Middle frontal gyrus (tissue), 1 donor: Measurements from ENCODE around the gene USP33.
A peak's percentile ranks its signal among the peaks of the same experiment; 100 is the strongest.
"Not testable (repeated sequence)": the region's sequence is repeated elsewhere in the genome, so short reads cannot be mapped to it uniquely, and the experiment has no call there.

Experiments
- DNase-seq: peaks from one replicate; pipeline ENCODE4 v3.0.0-alpha.2; 2015; ENCODE audit warnings: low spot score; ENCODE audit errors: extremely low spot score

USP33 gene

DNA sequence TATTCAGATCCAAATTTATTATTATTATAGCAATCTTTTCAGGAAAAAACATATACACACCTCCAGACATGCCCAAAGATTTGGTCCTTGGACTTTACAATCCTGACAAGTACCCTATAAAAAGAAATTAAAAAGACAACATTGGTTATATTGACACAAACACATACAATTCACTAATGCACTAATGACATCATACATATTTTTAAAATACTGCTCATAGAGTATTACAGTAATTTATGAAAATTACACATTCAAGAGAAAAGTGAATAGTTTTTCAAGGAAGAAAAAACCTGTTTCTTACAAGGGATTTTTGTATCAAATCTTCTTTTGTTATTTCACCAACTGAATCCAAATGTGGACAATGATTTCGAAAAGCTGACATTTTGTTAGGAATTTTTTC is 18.3 kb downstream of the USP33 start:
- DNase-seq, result no peak

DNA sequence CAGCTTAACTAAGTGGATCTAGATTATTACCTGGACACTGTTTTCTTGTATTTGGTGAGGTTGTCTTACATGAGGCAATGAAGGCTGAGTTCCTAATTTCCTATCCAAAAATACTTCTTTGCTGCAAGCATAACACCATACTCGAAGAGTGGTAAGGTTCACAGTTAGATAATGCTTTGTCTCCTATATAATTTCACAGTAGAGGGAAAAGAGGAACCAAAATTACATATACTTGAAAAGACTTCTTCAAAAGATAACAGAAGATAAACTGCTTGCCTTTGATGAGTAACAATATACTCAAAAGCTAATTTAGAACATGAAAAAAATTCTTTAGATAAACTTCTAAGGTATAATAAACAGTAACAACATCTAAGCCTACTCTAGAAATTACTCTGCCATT is 20.4 kb downstream of the USP33 start:
- no peak for DNase-seq

DNA sequence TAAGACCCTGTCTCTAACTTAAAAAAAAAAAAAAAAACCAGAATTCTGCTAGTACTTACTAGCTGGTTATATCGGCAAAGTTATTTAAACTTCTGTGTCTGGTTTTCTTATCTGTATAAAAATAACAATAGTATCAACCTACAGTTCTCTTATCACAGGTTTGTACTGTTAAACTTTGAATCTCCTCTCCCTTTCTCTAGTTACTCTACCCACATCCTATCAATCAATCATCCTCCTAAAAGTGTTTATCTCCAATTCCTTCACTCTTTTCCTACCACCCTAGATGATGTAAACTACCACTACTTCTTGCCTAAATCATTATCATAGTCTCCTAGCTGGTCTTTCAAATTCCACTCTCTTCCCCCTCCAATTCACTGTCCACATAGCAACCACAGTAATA is 27.6 kb downstream of the USP33 start:
- DNase-seq, result no peak

DNA sequence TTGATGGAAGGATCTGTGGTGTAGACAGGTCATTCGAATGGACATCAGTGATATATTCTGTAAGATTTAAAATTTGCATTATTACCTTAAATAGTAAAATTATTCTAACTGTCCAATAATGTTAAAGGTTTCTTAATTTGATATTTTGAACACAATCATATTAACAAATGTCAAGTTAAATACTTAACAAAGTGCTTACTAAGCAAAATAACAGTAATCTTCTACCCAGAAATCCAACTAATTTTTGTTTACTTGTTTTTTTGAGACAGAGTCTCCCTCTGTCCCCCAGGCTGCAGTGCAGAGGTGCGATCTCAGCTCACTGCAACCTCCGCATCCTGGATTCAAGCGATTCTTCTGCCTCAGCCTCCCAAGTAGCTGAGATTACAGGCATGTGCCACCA is 33.9 kb downstream of the USP33 start:
- DNase-seq, result no peak

DNA sequence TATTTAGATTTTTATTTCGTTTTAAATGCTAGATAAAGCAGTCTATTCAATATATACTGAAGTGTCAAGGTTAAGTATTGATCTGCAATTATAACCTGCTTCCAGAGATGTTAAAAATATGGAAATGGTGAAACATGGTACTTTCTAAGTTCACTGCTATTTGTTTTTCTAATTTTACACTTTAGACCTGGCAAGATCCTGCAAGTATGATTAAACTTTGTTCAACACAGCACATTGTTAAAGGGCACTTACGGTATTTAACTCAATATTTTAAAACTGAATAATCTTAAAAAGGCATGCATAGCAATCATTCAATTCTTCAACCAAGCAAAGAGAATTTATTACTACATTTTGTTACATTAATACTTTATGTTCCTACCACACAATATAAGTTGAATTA is 41.5 kb downstream of the USP33 start:
- DNase-seq, result no peak

DNA sequence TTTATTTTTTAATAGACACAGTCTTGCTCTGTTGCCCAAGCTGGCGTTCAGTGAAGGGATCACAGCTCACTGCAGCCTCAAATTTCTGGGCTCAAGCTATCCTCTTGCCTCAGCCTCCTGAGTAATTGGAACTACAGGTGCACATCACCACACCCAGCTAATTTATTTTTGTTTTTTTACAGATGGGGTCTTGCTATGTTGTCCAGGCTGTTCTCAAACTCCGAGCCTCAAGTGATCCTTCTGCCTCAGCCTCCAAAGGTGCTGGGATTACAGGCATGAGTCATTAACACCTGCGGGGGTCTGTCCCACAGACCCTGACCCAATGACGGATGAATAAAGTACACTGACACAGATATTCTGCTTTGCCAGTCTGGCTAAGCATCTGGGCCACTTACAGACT is 43.6 kb downstream of the USP33 start:
- DNase-seq, result no peak

DNA sequence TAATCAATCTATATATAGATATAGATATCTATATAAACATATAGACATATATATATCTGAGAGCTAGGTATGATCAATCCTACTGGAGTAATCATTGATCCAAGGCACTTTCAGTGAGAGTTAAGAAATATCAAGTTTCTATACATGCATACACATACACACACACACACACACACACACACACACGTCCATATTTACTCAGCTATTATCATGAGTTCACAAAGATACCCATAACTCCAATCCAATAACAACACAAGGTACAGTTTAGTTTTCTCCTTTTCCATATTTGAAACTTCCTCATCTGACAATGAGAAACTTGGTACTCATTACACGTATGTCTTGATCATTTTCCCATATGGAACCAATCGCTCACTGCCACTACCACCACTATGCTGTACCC is 49.9 kb downstream of the USP33 start:
- no peak for DNase-seq

DNA sequence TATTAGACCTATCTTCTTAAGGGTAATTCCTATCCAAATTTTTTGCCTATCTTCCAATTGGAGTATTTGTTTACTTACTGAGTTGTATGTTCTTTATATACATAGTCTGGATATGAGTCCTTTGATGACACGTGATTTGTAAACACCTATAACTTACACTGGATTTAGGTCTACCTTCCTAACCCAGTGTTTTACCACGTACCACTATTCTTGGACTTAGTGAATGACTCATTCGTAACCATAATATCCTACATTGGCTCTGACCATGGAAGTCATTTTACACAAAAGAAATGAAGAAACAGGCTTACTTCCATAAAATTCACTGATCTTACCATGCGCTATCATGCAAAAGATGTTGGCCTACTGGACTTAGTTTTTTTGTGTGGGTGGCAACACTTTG is 53.3 kb downstream of the USP33 start:
- no peak for DNase-seq

DNA sequence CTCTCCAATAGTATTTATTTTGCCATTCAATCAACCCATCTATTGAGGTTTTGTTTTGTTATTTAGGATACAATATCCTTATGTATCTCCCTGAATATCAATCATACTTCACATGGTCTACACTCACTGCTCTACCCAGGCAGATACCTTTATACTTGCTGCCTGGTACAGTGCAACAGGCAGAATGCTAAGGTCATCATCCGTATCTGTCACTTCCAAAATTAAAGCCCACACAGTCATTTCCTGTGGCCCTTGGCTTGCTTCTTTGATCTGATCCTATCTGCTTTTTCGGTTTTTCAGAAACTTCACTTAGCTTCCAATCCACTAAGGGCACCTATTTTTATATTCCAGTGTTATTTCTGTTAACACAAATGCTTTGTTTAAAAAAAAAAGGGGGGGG is 54.9 kb downstream of the USP33 start:
- no peak for DNase-seq

DNA sequence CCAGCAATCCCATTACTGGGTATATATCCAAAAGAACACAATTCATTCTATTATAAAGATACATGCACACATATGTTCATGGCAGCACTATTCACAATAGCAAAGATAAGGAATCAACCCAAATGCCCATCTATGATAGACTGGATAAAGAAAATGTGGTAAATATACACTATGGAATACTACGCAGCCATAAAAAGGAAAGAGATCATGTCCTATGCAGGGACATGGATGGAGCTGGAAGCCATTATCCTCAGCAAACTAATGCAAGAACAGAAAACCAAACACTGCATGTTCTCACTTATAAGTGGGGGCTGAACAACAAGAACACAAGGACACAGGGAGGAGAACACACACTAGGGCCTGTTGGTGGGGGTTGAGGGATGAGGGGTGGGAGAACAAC is 60.0 kb downstream of the USP33 start:
- DNase-seq, result not testable (repeated sequence)

DNA sequence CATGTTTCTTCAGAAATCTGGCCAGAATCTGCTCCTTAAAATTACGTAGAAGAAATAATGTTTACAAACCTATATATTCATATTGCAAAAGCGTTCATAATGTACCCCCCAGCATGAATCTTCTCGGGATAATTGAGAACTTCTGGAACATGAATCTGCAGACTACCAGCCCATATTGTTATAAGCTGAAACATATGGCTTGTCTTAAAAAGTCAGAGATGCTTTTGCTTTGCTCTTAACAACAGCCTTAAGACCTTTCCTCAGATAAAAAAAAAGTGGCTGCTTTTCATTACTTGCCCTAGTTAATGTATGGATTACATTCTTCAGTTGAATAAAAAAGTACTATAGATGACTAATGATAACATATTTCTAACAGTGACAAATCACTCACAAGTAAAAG is 62.2 kb downstream of the USP33 start:
- DNase-seq, result no peak

DNA sequence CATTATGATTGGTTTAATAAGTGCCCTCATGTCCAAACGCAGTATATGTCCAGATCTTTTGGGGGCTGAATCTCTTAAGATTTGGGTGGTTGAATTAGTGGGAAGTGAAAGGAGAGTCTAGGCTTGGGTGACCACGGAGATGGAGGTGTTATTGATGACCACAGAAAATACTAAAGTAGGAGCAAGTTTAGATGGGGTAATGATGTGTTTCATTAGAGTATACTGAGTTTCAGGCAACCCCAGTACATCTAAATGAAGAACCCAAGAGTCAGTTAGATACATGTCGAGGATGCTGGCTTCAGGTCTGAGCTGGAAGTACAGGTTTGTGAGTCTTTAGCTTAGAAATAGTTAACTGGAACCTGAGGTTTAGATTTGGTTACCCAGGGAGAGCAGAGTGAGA is 70.7 kb downstream of the USP33 start:
- DNase-seq, result no peak

DNA sequence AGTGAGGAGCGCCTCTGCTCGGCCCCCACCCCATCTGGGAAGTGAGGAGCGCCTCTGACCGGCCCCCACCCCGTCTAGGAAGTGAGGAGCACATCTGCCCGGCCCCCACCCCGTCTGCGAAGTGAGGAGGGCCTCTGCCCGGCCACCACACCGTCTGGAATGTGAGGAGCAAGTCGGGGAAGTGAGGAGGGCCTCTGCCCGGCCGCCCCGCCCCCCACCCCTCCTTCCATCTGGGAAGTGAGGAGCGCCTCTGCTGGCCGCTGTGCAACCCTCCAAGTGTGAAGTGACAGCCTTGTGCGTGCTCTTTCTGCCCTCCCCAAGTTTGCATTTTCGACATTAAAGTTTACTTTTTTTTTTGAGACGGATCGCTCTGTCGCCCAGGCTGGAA is 72.1 kb downstream of the USP33 start:
- no peak for DNase-seq

DNA sequence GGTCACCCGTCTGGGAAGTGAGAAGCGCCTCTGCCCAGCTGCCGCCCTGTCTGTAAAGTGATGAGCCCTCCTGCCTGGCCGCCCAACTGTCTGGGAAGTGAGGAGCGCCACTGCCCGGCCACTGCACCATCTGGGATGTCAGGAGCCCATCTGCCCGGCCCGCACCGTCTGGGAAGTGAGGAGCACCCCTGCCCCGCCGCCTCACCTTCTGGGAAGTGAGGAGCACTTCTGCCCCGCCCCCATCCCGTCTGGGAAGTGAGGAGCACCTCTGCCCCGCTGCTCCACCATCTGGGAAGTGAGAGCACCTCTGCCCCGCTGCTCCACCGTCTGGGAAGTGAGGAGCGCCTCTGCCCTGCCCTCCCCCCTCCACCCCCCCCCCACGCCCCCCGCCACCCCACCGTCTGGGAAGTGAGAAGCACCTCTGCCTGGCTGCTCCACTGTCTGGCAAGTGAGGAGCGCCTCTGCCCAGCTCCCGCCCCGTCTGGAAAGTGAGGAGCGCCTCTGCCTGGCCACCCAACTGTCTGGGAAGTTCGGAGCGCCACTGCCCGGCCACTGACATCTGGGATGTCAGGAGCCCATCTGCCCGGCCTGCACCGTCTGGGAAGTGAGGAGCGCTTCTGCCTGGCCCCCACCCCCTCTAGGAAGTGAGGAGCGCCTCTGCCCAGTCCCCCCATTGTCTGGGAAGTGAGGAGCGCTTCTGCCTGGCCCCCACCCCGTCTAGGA is 72.7 kb downstream of the USP33 start:
- DNase-seq, result no peak

DNA sequence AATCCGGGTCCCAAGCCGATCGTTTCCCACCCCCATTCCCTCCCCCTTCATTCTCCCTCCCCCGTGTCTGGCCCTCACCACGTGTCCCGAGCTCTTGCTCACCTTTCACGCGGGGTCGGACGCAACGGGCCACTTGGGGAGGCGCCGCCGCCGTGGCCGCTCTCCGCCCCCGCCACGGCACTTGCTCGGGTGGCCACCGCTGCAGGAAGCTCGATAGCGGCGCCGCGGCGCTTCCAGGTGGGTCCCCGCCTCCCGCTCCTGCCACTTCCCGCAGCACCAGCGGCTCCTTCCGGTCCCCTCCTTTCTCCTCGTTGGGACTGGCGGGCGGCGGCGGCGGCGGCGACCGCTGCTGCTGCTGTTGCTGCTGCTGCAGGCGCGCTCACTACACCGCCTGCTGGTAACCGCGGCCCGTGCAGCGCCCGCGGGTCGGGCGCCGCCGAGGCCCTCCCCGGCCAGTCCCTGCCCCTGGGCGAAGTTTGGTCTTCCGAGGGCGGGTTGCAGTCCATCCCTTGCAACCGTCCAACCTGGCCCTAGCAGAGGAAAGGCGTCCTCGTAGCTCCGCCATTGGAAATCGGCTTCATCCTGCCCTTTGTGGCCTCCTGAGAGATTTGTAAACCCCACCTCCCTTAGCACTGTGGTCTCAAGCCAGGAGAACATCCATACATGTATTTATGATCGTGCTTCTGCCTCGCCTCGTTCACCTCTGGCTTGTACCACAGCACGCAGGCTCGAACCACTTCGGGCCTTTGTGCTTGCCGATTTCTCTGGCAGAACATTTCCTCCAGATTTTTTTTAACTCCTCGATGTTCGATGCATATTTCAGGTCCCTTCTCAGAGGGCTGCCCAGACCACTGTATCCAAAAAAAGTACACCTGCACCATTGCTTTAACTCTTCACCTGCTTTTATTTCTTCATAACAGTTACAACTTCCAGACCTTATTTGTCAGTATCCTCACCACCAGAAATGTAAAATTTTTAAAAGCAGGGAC is 76.2 kb downstream of the USP33 start:
- peak; percentile 80 for DNase-seq

DNA sequence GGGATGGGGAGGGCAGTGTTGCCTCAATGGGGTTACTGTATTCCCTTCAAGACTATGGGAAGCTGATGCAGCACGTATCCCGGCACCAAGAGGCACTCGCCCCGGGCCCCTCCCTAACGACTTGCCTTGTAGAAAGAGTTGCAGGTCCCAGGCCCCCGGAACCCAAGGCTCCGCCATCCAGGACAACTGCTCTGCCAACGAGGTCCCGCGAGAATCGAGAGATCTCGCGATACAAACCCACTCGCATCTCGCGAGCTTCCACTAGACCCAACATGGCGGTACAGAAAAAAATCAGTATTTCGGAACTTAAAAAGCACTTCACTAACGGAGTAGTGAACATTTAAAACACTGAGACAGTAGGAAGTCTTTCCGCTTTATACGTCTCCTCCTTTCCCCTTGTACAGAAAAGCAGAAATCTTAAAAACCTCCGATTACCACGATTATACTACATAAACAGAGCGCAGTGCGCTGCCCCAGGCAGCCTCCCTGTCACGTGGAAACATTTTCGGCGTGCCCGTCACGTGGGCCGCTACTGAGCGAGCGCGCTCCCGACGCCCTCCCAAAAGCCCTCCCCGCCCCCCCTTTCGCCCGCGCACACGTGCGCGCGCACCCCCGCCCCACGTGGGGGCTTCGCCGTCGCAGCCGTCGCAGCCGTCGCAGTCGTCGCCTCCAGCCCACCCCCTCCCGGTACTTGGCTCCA is 77.0 kb downstream of the USP33 start, which contains the start of gene ZZZ3:
TSS of gene ZZZ3 (minus strand) at position 199 of the 700 bp plus-strand sequence. CDS start 49,304 bp downstream, outside the sequence.
- DNase-seq, result peak; percentile 86

DNA sequence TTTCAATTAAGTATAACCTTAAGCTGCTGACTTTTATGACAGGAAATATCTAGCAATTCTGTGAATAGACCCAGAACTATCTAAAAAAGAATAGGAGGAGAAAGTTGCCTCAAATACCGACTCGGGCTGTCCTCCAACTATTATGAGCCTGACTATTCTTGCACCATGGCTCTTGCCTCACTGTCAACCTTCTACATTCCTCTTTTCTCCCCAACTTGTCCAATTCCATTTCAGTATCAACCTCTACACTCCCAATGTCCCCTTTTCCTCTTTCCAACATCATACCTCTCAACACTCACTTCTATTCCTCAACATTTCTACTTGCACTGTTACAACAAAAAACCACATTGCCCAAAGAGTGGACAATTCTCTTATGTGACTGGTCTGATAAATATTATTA is 79.5 kb downstream of the USP33 start:
- DNase-seq, result no peak

DNA sequence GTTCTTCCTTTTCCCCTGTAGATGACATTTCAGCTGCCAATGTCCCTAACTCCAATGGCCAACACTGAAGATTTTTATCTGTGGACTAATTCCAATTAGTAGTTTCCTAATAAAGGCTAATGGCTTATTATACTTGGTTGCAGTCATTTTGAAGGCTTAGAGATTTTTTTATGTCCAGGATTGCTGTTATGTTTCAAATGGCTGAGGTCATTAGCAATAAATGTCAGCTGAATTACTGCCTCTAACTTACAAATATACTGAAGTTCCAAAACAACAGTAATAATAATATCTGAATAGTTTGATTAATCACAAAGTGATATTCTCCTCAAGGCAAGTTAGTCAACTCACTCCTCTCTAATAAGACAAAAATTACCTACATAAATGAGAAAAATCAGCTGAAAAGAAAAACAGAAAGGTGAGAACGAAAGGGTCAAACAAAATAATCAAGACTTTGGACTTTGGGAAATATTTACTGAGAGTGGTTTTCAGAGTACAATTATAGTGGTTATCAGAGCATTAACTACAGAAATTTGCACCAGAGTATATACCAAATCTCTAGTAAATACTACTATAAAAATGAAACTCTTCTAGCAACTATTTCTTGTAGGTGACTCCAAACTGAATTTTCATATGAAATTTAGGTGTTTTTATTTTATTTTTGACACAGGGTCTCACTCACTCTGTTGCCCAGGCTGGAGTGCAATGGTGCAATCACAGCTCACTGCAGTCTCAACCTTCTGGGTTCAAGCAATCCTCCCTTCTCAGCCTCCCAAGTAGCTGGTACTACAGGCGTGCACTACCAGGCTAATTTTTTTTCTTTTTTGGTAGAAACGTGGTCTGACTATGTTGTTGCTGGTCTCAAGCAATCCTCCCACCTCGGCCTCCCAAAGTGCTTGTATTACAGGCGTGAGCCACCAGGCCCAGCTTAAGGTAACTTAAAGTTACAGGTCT is 80.7 kb downstream of the USP33 start:
- DNase-seq, result no peak

DNA sequence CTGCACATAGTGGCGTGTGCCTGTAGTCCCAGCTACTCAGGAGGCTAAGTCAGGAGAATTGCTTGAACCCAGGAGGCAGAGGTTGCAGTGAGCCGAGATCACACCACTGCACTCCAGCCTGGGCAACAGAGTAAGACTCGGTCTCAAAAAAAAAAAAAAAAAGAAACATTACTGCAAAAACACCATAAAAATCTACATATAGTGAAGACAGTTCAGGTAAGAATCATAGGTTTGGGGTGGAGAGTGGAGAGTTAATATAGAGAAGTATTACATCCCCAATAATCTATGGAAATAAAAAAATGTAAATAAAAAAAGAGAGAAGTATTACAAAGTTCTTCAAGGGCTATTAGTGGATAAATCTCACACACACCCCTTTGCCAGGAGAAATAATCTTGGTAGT is 84.8 kb downstream of the USP33 start:
- not testable (repeated sequence) for DNase-seq

DNA sequence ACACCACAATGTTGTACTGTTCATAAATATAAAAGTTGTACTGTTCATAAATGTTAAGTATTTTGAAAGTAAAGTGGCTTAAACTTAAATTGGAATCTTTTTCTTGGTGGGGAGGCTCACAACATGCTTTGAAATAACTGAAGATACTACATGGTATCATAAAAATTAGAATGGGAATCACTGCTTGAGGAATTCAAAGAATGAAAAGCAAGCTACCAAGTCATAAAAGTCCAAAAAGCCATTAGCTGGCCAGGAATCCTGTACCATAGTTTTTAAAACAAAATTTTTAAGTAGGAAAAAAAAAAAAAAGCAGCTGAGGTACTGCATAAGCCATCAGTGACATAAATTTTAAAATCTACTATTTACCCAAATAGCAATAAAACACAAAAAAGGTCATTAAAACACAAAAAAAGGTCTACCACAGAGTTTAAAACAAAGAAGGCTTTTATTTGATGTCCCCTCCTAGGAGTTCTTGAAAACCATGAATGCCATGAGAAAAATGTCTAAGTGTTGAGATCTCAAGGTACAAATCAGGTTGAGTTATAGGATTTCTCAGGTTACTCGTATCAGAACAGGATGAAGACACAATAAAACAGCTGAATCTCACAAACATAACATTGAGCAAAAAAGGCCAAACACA is 85.8 kb downstream of the USP33 start:
- DNase-seq, result no peak
